NCI-H1436 treated with DMSO at 0.1 percent for 48 hours (cell line): ENCODE results near the gene PPP2R2D.

Experiments used
- DNase-seq: peaks from one replicate; lab custom pipeline; 2025; lab: John Stamatoyannopoulos, UW

The PPP2R2D gene

DNA sequence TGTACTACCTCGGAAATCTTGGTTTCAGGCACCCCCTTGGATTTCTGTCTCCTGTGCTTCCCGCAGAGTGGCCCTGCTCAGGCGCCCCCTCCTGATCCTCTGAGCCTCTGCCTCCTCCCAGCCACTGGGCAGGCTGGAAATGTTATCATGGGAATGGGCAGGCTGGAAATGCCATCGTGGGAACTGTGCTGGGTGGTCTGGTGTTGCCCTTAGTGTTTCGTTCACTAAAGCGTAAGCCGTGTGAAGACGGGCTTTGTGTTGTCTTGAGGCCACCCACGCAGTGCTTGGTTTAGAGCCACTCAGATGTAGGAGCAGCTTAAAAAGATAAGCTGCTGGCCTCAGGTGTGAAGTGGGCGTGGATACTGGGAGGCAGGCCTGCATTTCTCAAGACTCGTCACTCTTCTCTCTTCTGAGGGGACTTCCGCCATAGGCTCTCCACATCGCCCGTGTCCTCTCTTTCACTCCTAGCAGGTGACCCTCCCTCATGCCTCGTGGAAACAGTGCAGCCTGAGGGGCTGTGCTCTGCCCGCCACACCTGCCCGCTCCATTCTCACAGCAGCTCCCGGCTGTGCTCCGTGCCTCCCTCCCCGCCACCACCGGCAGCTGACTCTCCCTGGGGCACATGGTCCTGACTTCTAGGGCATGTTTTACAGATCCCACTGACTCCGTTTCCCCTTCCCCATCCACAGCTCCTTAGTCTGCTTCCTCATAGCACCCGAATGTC is 28.5 kb downstream of the PPP2R2D start:
- DNase-seq, result no peak

- DNase-seq, result no peak
Observed at GRCh38 chr10:131930150-131930549, 29.3 kb downstream of the PPP2R2D start.

DNA sequence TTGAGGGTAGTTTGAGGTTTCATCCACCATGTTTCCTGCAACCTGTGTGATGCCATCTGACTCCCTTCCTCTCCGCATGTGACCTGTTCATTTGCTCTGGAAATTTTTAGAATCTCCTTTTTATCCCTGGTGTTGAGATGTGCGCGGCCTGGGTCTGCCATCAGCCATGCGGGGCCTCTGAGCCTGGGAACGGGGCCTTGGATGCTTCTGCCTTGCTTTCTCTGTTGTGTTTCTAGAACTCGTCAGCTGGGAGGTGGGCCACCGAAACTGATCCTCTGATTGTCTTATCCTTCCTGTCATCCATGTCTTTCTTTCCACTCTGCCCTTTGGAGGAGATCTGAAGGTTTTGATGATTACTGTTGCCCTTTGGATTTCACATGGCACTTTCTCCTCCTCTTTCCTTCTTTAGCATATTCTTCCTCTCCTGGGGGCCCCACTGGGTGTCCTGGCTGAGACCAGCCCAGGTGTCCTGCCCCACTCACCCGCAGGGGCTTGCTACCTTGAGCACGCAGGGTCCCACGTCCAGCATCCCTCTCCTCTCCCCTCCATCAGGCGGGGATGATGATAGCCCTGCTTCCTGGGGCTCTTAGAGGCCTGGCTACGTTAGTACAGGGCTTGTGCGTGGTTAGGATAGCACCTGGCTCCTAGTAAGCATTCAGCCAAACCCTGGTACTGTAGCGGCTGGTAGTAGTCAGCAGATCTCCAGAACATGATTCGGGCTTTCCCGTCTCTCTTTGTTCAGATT is 29.9 kb downstream of the PPP2R2D start:
- DNase-seq, result no peak

- no peak for DNase-seq
Observed at GRCh38 chr10:131931981-131932380, 31.2 kb downstream of the PPP2R2D start.

GRCh38 chr10:131933016-131933695 is 32.3 kb downstream of the PPP2R2D start:
- no peak for DNase-seq

- DNase-seq, result no peak
Observed at GRCh38 chr10:131933696-131934086, 32.9 kb downstream of the PPP2R2D start.

DNA sequence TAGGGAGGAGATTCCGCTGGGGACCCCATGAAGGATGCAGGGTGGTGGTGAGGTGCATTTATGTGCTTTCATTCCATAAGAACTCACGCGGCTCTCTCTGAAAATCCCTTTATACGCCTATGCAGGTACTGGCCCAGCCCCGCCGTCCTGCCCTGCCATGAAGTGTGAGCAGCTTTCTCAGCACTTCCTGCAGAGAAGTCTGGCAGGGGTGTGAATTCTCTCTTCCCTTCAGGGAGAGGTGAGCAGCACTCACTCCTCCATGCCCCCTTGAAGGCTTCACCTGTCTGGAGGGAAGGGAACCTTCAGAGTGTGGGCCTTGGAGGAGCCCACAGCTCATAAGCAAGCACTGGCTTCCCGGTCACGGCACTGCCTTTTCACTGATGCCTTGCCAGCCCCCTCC is 34.0 kb downstream of the PPP2R2D start:
- no peak for DNase-seq

DNA sequence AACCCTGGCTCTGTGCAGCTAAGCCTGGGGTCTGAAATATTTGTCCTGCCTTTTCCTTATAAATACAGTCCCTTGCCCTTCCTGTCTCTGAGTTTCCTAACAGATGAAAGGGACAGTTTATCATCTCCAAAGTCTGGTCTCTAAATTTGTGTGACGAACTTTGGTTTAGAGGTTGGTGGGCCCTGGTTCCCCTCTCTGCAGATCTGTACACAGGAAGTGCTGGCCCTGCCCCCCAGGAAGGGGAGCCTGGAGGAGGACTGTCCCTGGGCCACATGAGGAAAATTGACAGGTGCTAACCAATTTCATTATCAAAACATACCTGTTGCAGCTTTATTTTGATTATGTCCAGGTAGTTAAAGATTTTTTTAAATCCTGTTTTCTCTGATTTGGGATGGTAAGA is 34.5 kb downstream of the PPP2R2D start:
- DNase-seq, result no peak

DNA sequence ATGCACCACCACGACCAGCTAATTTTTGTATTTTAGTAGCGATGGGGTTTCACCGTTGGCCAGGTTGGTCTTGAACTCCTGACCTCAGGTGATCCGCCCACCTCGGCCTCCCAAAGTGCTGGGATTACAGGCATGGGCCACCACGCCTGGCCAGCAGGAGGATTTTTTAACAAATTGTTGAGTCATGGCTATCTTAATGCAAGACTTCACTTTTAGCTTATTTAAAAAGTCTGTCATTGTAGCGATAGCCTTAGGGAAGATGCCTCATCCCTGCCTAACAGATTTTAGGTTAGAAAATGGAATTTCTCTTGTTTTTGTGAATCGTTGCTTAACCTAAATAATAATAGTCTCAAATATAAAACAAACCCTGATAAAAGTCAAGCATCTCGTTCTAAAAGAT is 35.5 kb downstream of the PPP2R2D start:
- no peak for DNase-seq

- DNase-seq, result no peak
Observed at GRCh38 chr10:131936736-131937135, 35.9 kb downstream of the PPP2R2D start.

GRCh38 chr10:131937836-131938235 is 37.0 kb downstream of the PPP2R2D start:
- no peak for DNase-seq

DNA sequence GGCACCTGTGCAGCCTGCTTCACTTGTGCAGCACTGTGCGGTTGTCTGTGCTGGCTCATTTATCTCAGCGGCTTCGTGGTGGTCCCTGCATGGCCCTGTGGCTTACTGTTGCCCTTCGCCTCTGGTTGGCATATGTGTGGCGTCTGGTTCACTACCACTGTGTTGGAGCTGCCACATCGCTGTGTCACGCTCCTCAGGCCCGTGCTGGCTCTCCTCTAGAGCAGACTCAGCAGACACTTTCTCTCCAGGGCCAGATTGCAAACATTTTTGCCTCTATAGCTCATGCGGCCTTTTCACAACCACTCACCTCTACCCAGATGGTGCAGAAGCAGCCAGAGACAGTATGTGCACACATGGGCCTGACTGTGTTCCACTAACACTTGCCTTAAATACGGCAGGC is 37.9 kb downstream of the PPP2R2D start:
- no peak for DNase-seq

DNA sequence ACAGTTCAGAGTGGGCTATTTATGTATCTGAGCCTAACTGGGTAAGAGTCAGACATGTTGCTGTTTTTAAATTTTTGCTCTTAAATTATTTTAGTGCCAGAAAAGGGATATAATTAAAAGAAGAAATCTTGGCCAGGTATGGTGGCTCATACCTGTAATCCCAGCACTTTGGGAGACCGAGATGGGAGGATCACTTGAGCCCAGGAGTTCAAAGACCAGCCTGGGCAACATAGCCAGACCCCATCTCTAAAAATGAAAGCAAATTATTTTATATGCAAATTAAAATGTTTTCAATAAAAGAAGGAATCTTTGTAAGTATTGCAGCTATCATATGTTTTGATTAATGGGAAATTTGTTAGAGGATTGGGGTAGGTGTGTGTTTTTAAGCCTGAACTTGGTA is 41.6 kb downstream of the PPP2R2D start:
- no peak for DNase-seq

- no peak for DNase-seq
Observed at GRCh38 chr10:131943021-131943814, 42.4 kb downstream of the PPP2R2D start.

GRCh38 chr10:131944412-131944811 is 43.6 kb downstream of the PPP2R2D start:
- DNase-seq, result no peak

GRCh38 chr10:131944976-131945695 is 44.3 kb downstream of the PPP2R2D start:
- DNase-seq, result no peak

GRCh38 chr10:131946321-131946751 is 45.5 kb downstream of the PPP2R2D start:
- DNase-seq, result no peak

DNA sequence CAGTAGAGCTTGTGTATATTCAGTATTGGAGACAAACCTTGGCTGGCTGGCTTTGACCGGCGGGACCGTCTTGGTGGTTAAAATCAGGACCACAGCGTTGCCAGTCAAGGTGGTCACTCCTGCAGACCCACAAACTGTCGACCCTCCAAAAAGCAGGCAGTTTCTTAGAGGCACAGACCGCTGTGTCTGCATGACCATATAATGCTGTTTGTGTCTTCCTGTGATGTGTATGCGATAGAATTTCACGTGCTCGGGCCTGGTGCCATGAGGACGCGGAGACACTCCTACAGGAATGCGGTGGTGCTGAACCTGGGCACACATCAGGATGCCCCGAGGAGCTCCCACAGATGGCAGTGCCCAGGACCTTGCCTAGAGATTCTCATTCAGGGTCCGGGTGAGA is 46.1 kb downstream of the PPP2R2D start:
- no peak for DNase-seq

DNA sequence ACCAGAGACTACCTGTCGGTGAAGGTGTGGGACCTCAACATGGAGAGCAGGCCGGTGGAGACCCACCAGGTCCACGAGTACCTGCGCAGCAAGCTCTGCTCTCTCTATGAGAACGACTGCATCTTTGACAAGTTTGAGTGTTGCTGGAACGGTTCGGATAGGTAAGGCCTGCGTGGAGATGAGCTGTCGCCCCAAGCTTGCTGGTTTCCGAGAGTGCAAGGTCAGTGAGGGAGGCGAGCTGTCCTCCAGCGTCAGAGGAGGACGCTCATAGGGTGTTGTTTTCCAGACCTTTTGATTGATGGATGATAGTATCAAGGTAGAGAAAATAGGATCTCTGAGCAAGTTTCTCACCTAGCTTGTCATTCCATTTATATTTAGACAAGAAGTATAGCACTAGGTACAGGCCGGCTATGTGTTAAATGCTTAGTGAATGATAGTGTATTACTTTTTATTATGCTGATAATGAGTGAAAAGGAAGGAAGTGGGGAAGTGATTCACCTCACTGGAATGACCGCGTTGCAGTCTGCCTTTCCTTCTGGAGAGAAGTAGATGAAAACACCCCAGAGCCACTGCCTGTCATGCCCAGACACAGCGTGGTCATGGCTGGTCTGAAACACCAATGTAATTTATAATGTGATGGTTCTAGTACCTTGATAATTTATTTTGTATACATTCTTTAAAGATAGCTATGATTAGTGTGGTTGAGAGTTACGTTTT is 47.0 kb downstream of the PPP2R2D start:
- DNase-seq, result no peak

- DNase-seq, result no peak
Observed at GRCh38 chr10:131948501-131948900, 47.7 kb downstream of the PPP2R2D start.
